K562 (cell line): ENCODE results near the gene GALM. TPM values are rescaled to one million over a fixed set of nuclear protein-coding genes. Genes with fewer than 3 reads are reported as not detected.

Experiments
- CREB1 ChIP-seq, 2 experiments: sonication (generic) in 1 of 2; formaldehyde crosslinking in 1 of 2; IDR thresholded peaks; 2 replicates each; pipeline versions ENCODE4 v1.6.1 to v1.8.0; 2012 to 2022; ENCODE audit warnings: inconsistent platforms in 1 of 2, mild to moderate bottlenecking in 1 of 2, missing genetic modification reagents in 1 of 2, moderate library complexity in 1 of 2
- DPF2 ChIP-seq: fragments of 450-650 bp; IDR thresholded peaks from 2 replicates; pipeline ENCODE4 v1.6.1; 2016
- ELF4 ChIP-seq: fragments of 450-650 bp; formaldehyde crosslinking; IDR thresholded peaks from 2 replicates; pipeline ENCODE4 v1.4.0; 2022; ENCODE audit warnings: missing genetic modification characterization
- GATAD2B ChIP-seq: fragments of 450-650 bp; IDR thresholded peaks from 2 replicates; pipeline ENCODE4 v1.6.1; 2017; ENCODE audit warnings: mild to moderate bottlenecking, borderline replicate concordance
- KDM4B ChIP-seq, 2 experiments: fragments of 450-650 bp in 1 of 2; sonication (generic) in 1 of 2; IDR thresholded peaks; 2 replicates each; pipeline ENCODE4 v1.6.1; 2016 to 2017; ENCODE audit warnings: borderline replicate concordance in 2 of 2, antibody characterized with exemption in 1 of 2, low read depth in 1 of 2, mild to moderate bottlenecking in 1 of 2
- NR2C2 ChIP-seq, 2 experiments: fragments of 200-800 bp in 1 of 2; sonication (Bioruptor generic) in 1 of 2; sonication (generic) in 1 of 2; formaldehyde crosslinking in 1 of 2; IDR thresholded peaks; 2 replicates each; pipeline versions ENCODE4 v1.6.1 to v1.8.0; 2016 to 2022; ENCODE audit warnings: mild to moderate bottlenecking in 1 of 2, missing compliant biosample characterization in 1 of 2, missing genetic modification characterization in 1 of 2, missing genetic modification reagents in 1 of 2
- PHB2 ChIP-seq: fragments of 450-650 bp; IDR thresholded peaks from 2 replicates; pipeline ENCODE4 v1.6.1; 2017; ENCODE audit warnings: low read depth
- PML ChIP-seq: IDR thresholded peaks from 2 replicates; pipeline ENCODE4 v1.6.1; 2012; ENCODE audit warnings: low read length, inconsistent platforms
- PRDM10 ChIP-seq: fragments of 450-650 bp; IDR thresholded peaks from 2 replicates; pipeline ENCODE4 v1.6.1; 2018; ENCODE audit not compliant: partially characterized antibody
- PRPF4 ChIP-seq: fragments of 200-400 bp; formaldehyde crosslinking; IDR thresholded peaks from one replicate; pipeline ENCODE4 v1.6.1; 2017; ENCODE audit warnings: low read length, low read depth, mild to moderate bottlenecking; ENCODE audit not compliant: insufficient read depth, poor library complexity, severe bottlenecking
- PTBP1 ChIP-seq: fragments of 200-400 bp; formaldehyde crosslinking; IDR thresholded peaks from 2 replicates; pipeline ENCODE4 v1.6.1; 2017; ENCODE audit warnings: low read depth, low read length
- SIN3B ChIP-seq: fragments of 450-650 bp; IDR thresholded peaks from 2 replicates; pipeline ENCODE4 v1.6.1; 2017; ENCODE audit warnings: low read depth, mild to moderate bottlenecking, moderate library complexity
- THRB ChIP-seq: fragments of 450-650 bp; formaldehyde crosslinking; conservative IDR thresholded peaks from 2 replicates; pipeline ENCODE4 v1.4.0; 2022; ENCODE audit warnings: mild to moderate bottlenecking, missing genetic modification characterization
- U2AF1 ChIP-seq: fragments of 200-400 bp; formaldehyde crosslinking; optimal IDR thresholded peaks from 2 replicates; pipeline ENCODE3; 2017; ENCODE audit warnings: mild to moderate bottlenecking, low read depth, low read length, moderate library complexity
- ZNF3 ChIP-seq: fragments of 250-450 bp; sonication (Bioruptor Pico); IDR thresholded peaks from 2 replicates; pipeline ENCODE4 v1.5.0; 2021; ENCODE audit warnings: mild to moderate bottlenecking, moderate library complexity
- ZNF695 ChIP-seq: fragments of 450-650 bp; formaldehyde crosslinking; IDR thresholded peaks from 2 replicates; pipeline ENCODE4 v1.4.0; 2020; ENCODE audit warnings: mild to moderate bottlenecking, moderate library complexity
- polyA plus RNA-seq, 8 experiments: library from polyadenylated mRNA; depleted of rRNA in 4 of 8; stranded (reverse) in 5 of 8; unstranded in 3 of 8; fragments of >200 nt; fragmentation: Nextera tagmentation in 2 of 8; fragmentation: Illumina TruSeq in 1 of 8; extraction: Ambion mirVana in 2 of 8; extraction: Trizol in 1 of 8; gene quantifications; 2 replicates each; pipeline versions ENCODE4 v1.2.1 to v1.2.3, GENCODE V29; 2011 to 2014; ENCODE audit warnings: inconsistent platforms in 1 of 8, missing spikeins in 1 of 8
- total RNA-seq, 7 experiments: library from RNA; depleted of rRNA in 6 of 7; stranded (reverse); fragments of >200 nt in 6 of 7; fragmentation: Illumina TruSeq in 2 of 7; extraction: Trizol in 2 of 7; gene quantifications; 2 replicates each; pipeline versions ENCODE4 v1.2.1 to v1.2.3, GENCODE V29; 2011 to 2021; ENCODE audit warnings: low replicate concordance in 1 of 7

The GALM gene
- total and polyA plus RNA-seq, 9 of the 15 experiments (the other 6 are each of a cell fraction or from before 2014, with no cell fraction given), result 22.1 to 51.7 (median 27.9) TPM

- TF ChIP-seq PTBP1 (peak; percentile 70; the same call in 1 of the 2 replicates), PRPF4 (peak; percentile 99), SIN3B (peak; percentile 41; the same call in 1 of the 2 replicates), KDM4B (IDR thresholded peaks at IDR 0.05; ENCODE audit: borderline replicate concordance in 2 of 2, low read depth in 1 of 2) (peak in 1 of 2 experiments; percentile 56; a peak in 1 of 4 replicates), DPF2 (peak; percentile 58), CREB1 (IDR thresholded peaks at IDR 0.05) (peak; percentile 81), CREB1 (CRISPR knock-in tag; IDR thresholded peaks at IDR 0.05) (peak; percentile 89), U2AF1 (peak; percentile 91), ELF4 (CRISPR knock-in tag) (peak; percentile 49; the same call in 1 of the 2 replicates), ZNF3 (CRISPR knock-in tag) (no peak), THRB (CRISPR knock-in tag) (peak; percentile 94), NR2C2 (CRISPR knock-in tag; IDR thresholded peaks at IDR 0.05) (peak; percentile 89), NR2C2 (tag; IDR thresholded peaks at IDR 0.05) (peak; percentile 80), PHB2 (0 out of 2 replicates have a peak, but pooled peaks have one; percentile 52), PML (peak; percentile 99), ZNF695 (no peak), GATAD2B (0 out of 2 replicates have a peak, but pooled peaks have one; percentile 43), PRDM10 (no peak)
Measured at GRCh38 chr2:38750891-38751595, 85.1 kb downstream of the GALM start, which contains the start of gene SRSF7 (continued).
